Thyroid gland (tissue), 4 donors: Measurements from ENCODE around the gene ABCB10. TPM values are rescaled to one million over a fixed set of nuclear protein-coding genes. Genes with fewer than 3 reads are reported as not detected.

ENCODE experiments used
- DNase-seq, 2 donors: peaks; one replicate each; pipeline ENCODE4 v3.0.0-alpha.2; 2019
- H3K27ac ChIP-seq, 3 donors: fragments of 200-600 bp; sonication (generic); 1 replicate in 2 of 3; 2 replicates in 1 of 3; pipeline ENCODE4 v1.5.1; 2016 to 2019; ENCODE audit warnings: mild to moderate bottlenecking in 1 of 3, moderate library complexity in 1 of 3
- H3K27me3 ChIP-seq: fragments of 200-600 bp; sonication (generic); one replicate; pipeline ENCODE4 v1.5.1; 2019
- H3K36me3 ChIP-seq, 2 donors: fragments of 200-600 bp; sonication (generic); one replicate each; pipeline ENCODE4 v1.5.1; 2016 to 2019
- H3K4me1 ChIP-seq, 2 donors: fragments of 200-600 bp; sonication (generic); one replicate each; pipeline ENCODE4 v1.5.1; 2017 to 2019
- H3K4me3 ChIP-seq, 3 donors: fragments of 200-600 bp; sonication (generic); replicated peaks in 1 of 3; 1 replicate in 2 of 3; 2 replicates in 1 of 3; pipeline ENCODE4 v1.5.1; 2016; ENCODE audit warnings: mild to moderate bottlenecking in 1 of 3
- H3K9me3 ChIP-seq: fragments of 200-600 bp; sonication (generic); one replicate; pipeline ENCODE4 v1.5.1; 2017
- POLR2A ChIP-seq, 2 donors: fragments of 450-650 bp; IDR thresholded peaks; one replicate each; pipeline ENCODE4 v1.6.1; 2017; ENCODE audit warnings: antibody characterized with exemption in 2 of 2, mild to moderate bottlenecking in 2 of 2, moderate library complexity in 1 of 2
- WGBS, 2 donors: methylation state at CpG; one replicate each; pipeline ENCODE4 v1.1.5; 2017; 5-methylcytosine and 5-hydroxymethylcytosine counted together
- intact Hi-C: fragments of 100-400 bp; cut with DNase I; formaldehyde crosslinking; loops from one replicate; pipeline ENCODE4 v1.15.1; 2023
- total RNA-seq, 4 donors: library from RNA; depleted of rRNA; stranded (reverse); fragments of >200 nt; gene quantifications; one replicate each; pipeline ENCODE4 v1.2.3, GENCODE V29; 2016
- TF ChIP-seq, protein P1 (sequence below), 6 experiments: fragments of 200-600 bp in 3 of 6; fragments of 450-650 bp in 3 of 6; sonication (generic) in 3 of 6; IDR thresholded peaks; one replicate each; pipeline ENCODE4 v1.5.1; 2016 to 2019; ENCODE audit warnings: antibody characterized with exemption in 6 of 6, mild to moderate bottlenecking in 2 of 6, inconsistent platforms in 1 of 6, moderate library complexity in 1 of 6

ABCB10 gene
- 10 to 100 TPM; 13.7 to 22.6 (median 17.8) TPM for total RNA-seq

GRCh38 chr1:229558460-229559335 lies at the start of gene ABCB10:
TSS of gene ABCB10 (minus strand) at chr1:229558707. CDS start at chr1:229558652, 55 bp downstream.
- no peaks in the 10 kb centered on the region for H3K27me3 ChIP-seq
- peak within 1 kb of the TSS; percentile 63 to 84 (median 68) for H3K4me3 ChIP-seq
- DNase-seq, result peak; percentile 97
- 0% methylated on average over 8 to 10 of the region's 109 CpGs for WGBS, 2 donors
- H3K4me1 ChIP-seq, result peaks cover 22 to 35% of the 10 kb centered on the region in 2 donors
- no peaks in the 10 kb centered on the region for H3K36me3 ChIP-seq
- peak in 1 of 2 donors; percentile 65 for TF ChIP-seq POLR2A (IDR thresholded peaks at IDR 0.05)
- TF ChIP-seq, protein P1, sequence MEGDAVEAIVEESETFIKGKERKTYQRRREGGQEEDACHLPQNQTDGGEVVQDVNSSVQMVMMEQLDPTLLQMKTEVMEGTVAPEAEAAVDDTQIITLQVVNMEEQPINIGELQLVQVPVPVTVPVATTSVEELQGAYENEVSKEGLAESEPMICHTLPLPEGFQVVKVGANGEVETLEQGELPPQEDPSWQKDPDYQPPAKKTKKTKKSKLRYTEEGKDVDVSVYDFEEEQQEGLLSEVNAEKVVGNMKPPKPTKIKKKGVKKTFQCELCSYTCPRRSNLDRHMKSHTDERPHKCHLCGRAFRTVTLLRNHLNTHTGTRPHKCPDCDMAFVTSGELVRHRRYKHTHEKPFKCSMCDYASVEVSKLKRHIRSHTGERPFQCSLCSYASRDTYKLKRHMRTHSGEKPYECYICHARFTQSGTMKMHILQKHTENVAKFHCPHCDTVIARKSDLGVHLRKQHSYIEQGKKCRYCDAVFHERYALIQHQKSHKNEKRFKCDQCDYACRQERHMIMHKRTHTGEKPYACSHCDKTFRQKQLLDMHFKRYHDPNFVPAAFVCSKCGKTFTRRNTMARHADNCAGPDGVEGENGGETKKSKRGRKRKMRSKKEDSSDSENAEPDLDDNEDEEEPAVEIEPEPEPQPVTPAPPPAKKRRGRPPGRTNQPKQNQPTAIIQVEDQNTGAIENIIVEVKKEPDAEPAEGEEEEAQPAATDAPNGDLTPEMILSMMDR (IDR thresholded peaks at IDR 0.05), result peak; percentile 45 to 90 (median 78)
- no peaks in the 10 kb centered on the region for H3K9me3 ChIP-seq
- intact Hi-C loops, result loop anchor here (5.0 kb wide), 1 partner anchor 69 kb away; the partner anchor contains the start of genes TAF5L and URB2
- H3K27ac ChIP-seq, result peak within 1 kb of the TSS; percentile 57 to 81 (median 63)

- no peaks in the 10 kb centered on the region for H3K4me1 ChIP-seq
- no peak for TF ChIP-seq POLR2A (IDR thresholded peaks at IDR 0.05)
- TF ChIP-seq, protein P1 (IDR thresholded peaks at IDR 0.05), result no peak
- WGBS, 2 donors, result 90 to 98% methylated on average over 2 of the region's 2 CpGs
- H3K27me3 ChIP-seq, result no peaks in the 10 kb centered on the region
- DNase-seq, result no peak
- no peaks in the 10 kb centered on the region for H3K9me3 ChIP-seq
- H3K36me3 ChIP-seq, result peaks cover 43 to 48% of the 10 kb centered on the region in 2 donors
- intact Hi-C loops, result no loop called here
- H3K4me3 ChIP-seq, result no peak overlapping the region
- H3K27ac ChIP-seq, result no peak overlapping the region
Observed at GRCh38 chr1:229607370-229607769, 48.9 kb upstream of the ABCB10 start.

- Histone ChIP-seq H3K27ac (no peak overlapping the region), H3K36me3 (peaks cover 26 to 32% of the 10 kb centered on the region in 2 donors), H3K4me1 (no peaks in the 10 kb centered on the region), H3K27me3 (no peaks in the 10 kb centered on the region), H3K9me3 (no peaks in the 10 kb centered on the region), H3K4me3 (no peak overlapping the region)
- WGBS, 2 donors, result 88 to 91% methylated on average over 7 of the region's 7 CpGs
- intact Hi-C loops, result no loop called here
- TF ChIP-seq, protein P1 (IDR thresholded peaks at IDR 0.05), result no peak
- TF ChIP-seq POLR2A (IDR thresholded peaks at IDR 0.05), result no peak
- DNase-seq, result no peak
Observed at GRCh38 chr1:229603371-229604005, 45.0 kb upstream of the ABCB10 start.

DNA sequence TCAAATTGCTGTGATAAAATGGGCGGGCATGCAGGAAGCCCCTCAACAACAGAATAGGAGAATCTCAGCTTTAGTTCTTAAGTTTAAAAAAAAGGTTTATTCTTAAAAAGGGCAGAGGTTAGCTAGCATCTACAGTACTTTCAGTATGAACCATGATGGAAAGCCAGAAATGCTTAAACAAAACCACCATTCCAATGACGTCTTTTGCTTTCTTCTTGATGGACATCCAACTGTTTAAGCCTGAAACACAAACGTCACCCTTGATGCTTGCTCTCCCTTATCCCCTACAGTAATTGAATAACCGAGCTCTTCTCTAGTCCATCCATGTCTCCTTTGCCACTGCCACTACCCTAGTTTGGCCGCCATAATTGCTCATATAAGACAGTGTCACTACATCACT lies 41.7 kb upstream of the ABCB10 start:
- 90 to 96% methylated on average over 5 of the region's 5 CpGs for WGBS, 2 donors
- intact Hi-C loops, result no loop called here
- H3K27ac ChIP-seq, result no peak overlapping the region
- H3K27me3 ChIP-seq, result no peaks in the 10 kb centered on the region
- peaks cover 16 to 18% of the 10 kb centered on the region in 2 donors for H3K36me3 ChIP-seq
- no peak for DNase-seq
- H3K9me3 ChIP-seq, result no peaks in the 10 kb centered on the region
- H3K4me1 ChIP-seq, result peaks cover 10 to 12% of the 10 kb centered on the region in 2 donors
- no peak overlapping the region for H3K4me3 ChIP-seq
- TF ChIP-seq, protein P1 (IDR thresholded peaks at IDR 0.05), result no peak
- no peak for TF ChIP-seq POLR2A (IDR thresholded peaks at IDR 0.05)
